Neural cell (in vitro differentiated cells): ENCODE results near the gene RARRES1.

Source experiments
- CTCF ChIP-seq: fragments of 450-650 bp; IDR thresholded peaks from 2 replicates; pipeline ENCODE4 v1.5.1; 2014; ENCODE audit warnings: antibody characterized with exemption, mild to moderate bottlenecking, moderate library complexity; ENCODE audit not compliant: poor library complexity, severe bottlenecking
- EP300 ChIP-seq: fragments of 450-650 bp; conservative IDR thresholded peaks from 2 replicates; pipeline ENCODE4 v1.6.1; 2014; ENCODE audit warnings: antibody characterized with exemption, mild to moderate bottlenecking, moderate library complexity; ENCODE audit not compliant: poor library complexity, severe bottlenecking
- EZH2 ChIP-seq: fragments of 200-600, 300-800 bp; shearing (Covaris generic), sonication (generic); IDR thresholded peaks from 2 replicates; pipeline ENCODE4 v1.6.1; 2014; ENCODE audit warnings: antibody characterized with exemption, low read length, borderline replicate concordance, mild to moderate bottlenecking; ENCODE audit not compliant: insufficient read depth, poor library complexity, severe bottlenecking
- MXI1 ChIP-seq: fragments of 450-650 bp; conservative IDR thresholded peaks from 2 replicates; pipeline ENCODE4 v1.6.1; 2014; ENCODE audit warnings: antibody characterized with exemption, mild to moderate bottlenecking; ENCODE audit not compliant: poor library complexity, severe bottlenecking
- POLR2AphosphoS5 ChIP-seq: IDR thresholded peaks from 2 replicates; pipeline ENCODE4 v1.6.1; 2012
- RAD21 ChIP-seq: fragments of 450-650 bp; conservative IDR thresholded peaks from 2 replicates; pipeline ENCODE4 v1.6.1; 2014; ENCODE audit warnings: antibody characterized with exemption, mild to moderate bottlenecking, moderate library complexity
- SMC3 ChIP-seq: fragments of 450-650 bp; conservative IDR thresholded peaks from 2 replicates; pipeline ENCODE4 v1.6.1; 2014; ENCODE audit warnings: antibody characterized with exemption, mild to moderate bottlenecking, moderate library complexity; ENCODE audit not compliant: poor library complexity
- TAF1 ChIP-seq: IDR thresholded peaks from 2 replicates; pipeline ENCODE4 v1.6.1; 2012; ENCODE audit warnings: low read depth

- no peak for TF ChIP-seq CTCF
- TF ChIP-seq MXI1, result no peak
- TF ChIP-seq POLR2AphosphoS5, result no peak
- TF ChIP-seq TAF1, result no peak
- TF ChIP-seq RAD21, result no peak
- no peak for TF ChIP-seq EP300
- TF ChIP-seq EZH2, result no peak
- no peak for TF ChIP-seq SMC3
Measured at GRCh38 chr3:158744567-158745288, 12.5 kb upstream of the RARRES1 start.
